C4-2B (cell line): ENCODE measurements around the gene SIVA1.

Experiments
- CTCF ChIP-seq: fragments of 450-650 bp; conservative IDR thresholded peaks from 2 replicates; pipeline ENCODE4 v1.5.1; 2017; ENCODE audit warnings: mild to moderate bottlenecking
- ZFX ChIP-seq: fragments of 450-650 bp; IDR thresholded peaks from 2 replicates; pipeline ENCODE4 v1.6.1; 2017

- no peak for TF ChIP-seq CTCF
- TF ChIP-seq ZFX: no peak
Observed at GRCh38 chr14:104788161-104788818, 35.3 kb downstream of the SIVA1 start.
